ENCODE results near the gene FAM168A.
"Not testable (repeated sequence)": the region's sequence is repeated elsewhere in the genome, so short reads cannot be mapped to it uniquely, and the experiment has no call there.

The FAM168A gene

GRCh38 chr11:73513707-73514106 lies 84.2 kb downstream of the FAM168A start:
- no peak for DNase-seq

GRCh38 chr11:73510877-73511276 lies 87.0 kb downstream of the FAM168A start:
- DNase-seq: no peak

DNA sequence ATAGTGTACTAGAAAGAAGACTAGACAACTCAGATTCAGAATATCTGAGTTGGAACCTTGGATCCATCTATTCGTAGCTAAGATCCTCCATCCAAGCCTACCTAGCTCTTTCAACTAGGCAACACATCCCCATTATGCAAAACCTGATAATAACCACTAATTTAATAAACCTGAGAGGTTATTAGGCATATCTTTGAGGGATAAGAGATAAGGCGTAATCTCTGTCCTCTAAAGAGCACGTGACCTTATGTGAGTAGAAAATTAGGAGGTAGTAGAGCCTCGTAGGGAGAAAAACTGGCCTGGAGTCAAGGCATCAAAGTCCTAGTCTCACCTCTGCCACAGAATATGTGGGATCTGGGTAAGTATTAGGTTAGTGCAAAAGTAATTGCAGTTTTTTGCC lies 87.8 kb downstream of the FAM168A start:
- no peak for DNase-seq

GRCh38 chr11:73509188-73509587 lies 88.7 kb downstream of the FAM168A start:
- no peak for DNase-seq

DNA sequence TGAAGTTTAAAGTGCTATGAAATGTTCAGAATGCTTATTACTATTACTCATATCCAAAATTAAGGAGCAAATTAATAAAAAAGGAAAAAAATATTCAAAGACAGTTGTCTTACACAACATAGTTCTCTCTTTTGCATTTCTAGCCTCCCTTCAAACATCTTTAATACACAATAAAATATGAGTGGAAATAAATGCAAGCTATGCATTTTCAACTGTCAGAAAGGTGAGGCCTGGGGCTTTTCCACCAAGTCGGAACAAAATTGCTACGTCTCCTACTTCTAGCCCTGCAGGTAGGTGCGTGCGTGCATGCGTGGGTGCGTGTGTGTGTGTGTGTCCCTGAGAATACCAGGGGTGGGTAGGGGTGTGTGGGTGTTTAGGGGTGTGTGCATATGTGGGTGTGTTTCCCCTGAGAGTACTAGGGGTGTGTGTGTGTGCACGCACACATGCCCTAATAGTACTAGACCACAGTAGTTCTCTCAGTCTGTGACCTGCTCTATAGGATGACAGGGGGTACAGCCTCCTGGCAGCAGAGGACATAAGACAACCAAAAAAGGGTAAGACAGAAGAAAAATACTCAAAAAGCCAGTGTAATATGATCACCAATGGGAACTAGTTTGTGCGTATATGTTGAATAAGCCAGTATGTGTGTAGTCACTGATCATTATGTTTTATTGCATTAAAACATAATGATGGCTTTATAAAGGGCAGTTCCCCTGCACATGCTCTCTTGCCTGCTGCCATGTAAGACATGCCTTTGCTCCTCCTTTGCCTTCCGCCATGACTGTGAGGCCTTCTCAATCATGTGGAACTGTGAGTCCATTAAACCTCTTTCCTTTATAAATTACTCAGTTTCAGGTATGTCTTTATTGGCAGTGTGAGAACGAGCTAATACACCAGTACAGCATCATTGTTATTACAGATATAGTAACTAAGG lies 89.4 kb downstream of the FAM168A start:
- no peak for DNase-seq

- DNase-seq: no peak
These were observed 90.8 kb downstream of the FAM168A start for GRCh38 chr11:73507086-73507485.

- DNase-seq: no peak
These were observed 91.9 kb downstream of the FAM168A start for GRCh38 chr11:73506038-73506437.

- no peak for DNase-seq
These were observed 99.6 kb downstream of the FAM168A start for GRCh38 chr11:73498343-73498742.

- no peak for DNase-seq
These were observed 101.8 kb downstream of the FAM168A start for GRCh38 chr11:73496134-73496533.

- DNase-seq: no peak
These were observed 102.2 kb downstream of the FAM168A start for GRCh38 chr11:73495731-73496130.

DNA sequence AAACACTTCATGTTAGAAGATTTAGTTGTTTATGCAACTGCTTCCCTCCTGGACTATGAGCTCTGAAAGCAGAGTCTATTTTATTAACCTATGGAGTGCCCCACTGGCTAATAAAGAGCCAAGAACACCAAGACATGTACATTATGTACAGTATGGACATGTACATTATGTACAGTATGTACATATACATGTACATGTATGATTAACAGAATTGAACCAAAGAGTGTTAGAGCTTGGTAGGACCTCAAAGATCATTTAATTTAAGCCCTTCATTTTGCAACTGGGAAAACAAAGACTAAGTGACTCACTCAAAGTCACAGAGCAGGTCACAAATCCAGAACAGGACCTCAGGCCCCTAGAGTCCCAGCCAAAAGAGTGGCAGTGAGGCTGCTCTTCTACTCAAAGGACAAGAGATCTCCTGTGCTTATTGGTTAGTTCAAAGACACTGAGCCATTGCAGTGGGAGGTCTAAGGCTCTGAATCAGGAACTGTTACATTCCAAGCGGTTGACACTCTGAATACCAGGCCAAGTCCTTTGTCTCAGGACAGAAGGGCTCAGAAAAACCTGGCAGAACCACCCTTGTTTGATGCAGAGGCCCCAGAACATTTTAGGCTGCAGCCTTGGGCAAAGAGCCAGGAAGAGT lies 103.8 kb downstream of the FAM168A start:
- DNase-seq: no peak

GRCh38 chr11:73481626-73482025 lies 116.3 kb downstream of the FAM168A start:
- DNase-seq: no peak

DNA sequence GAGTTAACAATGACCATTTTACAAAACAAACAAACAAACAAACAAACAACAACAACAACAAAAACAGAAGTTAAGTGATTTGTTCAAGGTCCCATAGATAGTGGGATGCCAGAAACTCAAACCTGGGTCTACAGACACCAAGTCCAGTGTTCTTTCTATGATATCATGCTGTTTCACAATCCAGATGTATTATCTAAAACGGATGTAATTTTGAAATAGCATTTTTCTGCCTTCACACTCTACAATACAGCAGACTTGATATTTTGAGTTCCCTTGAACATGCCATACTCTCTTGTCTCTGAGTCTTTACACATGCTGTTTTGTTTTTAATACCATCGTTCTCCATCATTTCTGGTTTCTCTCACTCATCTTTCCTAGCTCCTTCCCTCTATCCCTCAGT lies 117.2 kb downstream of the FAM168A start:
- DNase-seq: no peak

GRCh38 chr11:73478737-73479347 lies 119.1 kb downstream of the FAM168A start:
- DNase-seq: no peak

GRCh38 chr11:73477518-73477917 lies 120.4 kb downstream of the FAM168A start:
- no peak for DNase-seq

DNA sequence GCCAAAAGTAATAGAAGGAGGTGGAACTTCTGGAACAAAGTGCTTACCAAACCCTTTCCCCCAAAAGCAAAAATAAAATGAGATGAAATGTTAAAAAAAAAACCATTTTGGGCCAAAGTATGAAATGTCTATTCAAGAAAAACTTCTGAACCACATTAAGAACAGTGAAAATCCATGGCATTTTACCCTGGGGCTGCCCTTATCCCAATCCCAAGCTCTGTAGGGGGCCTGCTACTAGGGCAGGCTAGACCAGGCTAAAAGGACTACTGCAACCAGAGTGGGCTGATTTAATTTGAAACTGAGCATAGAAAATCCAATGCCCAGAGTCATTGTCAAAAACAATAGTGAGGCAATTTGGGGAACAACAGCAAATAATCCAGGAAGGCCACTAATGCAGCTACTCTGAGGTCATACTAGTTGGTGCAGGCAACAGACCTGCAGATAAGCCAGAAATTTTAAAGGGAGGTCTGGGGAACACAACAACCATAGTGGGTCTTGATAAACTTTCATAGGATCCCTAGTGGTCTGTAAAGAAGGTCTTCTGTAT lies 122.3 kb downstream of the FAM168A start:
- DNase-seq: no peak

DNA sequence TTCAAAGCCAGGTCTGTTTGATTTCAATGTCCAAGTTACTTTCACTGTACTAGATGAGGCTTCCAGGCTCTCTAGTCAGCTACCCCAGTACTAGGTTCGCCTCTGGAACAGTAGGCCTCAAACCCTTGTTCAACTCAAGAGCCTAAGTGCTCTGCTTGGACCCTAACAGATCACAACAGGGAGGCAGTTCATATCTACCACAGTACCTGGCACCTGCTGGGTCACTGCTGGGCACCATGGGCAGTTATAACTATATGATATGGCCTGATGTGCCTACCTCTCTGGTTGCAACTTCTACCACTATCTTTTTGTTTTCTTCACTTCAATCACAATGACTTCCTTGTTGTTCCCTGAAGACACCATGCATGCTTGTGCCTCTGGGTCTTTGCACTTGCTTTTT lies 124.7 kb downstream of the FAM168A start:
- DNase-seq: no peak

- DNase-seq: not testable (repeated sequence)
These were observed 127.8 kb downstream of the FAM168A start for GRCh38 chr11:73470036-73470612.

- DNase-seq: no peak
These were observed 128.5 kb downstream of the FAM168A start for GRCh38 chr11:73469401-73469800.

DNA sequence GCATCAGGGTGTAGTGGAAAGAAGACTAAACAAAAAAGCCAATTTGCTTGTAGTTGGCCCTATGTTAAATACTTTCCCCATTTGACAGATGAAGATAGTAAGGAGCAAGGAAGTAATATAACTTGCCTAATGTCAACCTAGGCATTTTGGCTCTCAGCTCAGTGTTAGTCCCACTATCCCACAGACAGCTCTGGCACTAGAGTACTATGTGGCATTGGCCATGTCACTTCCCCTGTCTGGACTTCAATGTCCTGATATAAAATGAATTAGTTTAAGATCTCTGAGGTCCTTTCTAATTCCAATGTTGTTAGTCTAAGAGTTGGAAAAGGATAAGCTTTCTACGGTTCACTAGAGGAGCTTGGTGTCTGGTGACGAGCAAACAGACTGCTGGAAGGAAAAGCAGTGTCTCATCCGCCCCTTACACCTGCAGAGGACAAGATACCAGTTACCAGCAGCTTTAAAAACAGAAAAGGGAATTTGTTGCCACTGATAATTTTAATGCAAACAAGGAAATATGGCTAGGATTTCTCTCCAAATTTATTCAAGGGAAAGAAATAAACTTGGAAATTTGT lies 129.2 kb downstream of the FAM168A start:
- no peak for DNase-seq

- DNase-seq: no peak
These were observed 130.4 kb downstream of the FAM168A start for GRCh38 chr11:73467505-73467904.

DNA sequence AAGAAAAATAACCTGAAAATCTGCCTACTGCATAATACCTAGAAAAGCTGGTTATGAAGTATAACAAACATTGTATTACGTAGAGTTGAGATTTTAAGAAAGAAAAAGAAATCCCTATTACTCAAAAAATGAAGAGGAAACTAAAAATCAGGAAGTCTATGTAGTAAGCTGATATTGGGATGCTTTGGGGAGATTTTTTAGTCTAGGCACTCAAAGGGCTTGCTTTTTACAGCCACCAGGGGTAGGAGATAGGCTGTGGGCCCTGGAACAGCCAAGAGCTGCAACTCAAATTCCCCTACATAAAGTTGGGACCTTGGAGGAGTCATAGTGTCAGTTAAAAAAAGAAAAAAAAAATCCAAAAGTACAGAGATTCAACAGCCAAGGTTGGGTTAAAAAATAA lies 131.3 kb downstream of the FAM168A start:
- no peak for DNase-seq

- DNase-seq: no peak
These were observed 132.0 kb downstream of the FAM168A start for GRCh38 chr11:73465871-73466270.
